Activated naive CD4-positive, alpha-beta T cell treated with anti-CD3 and anti-CD28 coated beads, Interleukin-2, amount 50 U/mL, for 16 hours (primary cell): ENCODE data around the gene LILRB1.
"Not testable (repeated sequence)": the region's sequence is repeated elsewhere in the genome, so short reads cannot be mapped to it uniquely, and the experiment has no call there.

Source experiments
- DNase-seq: peaks from one replicate; pipeline ENCODE4 v3.0.0-alpha.2; 2020

The LILRB1 gene

DNA sequence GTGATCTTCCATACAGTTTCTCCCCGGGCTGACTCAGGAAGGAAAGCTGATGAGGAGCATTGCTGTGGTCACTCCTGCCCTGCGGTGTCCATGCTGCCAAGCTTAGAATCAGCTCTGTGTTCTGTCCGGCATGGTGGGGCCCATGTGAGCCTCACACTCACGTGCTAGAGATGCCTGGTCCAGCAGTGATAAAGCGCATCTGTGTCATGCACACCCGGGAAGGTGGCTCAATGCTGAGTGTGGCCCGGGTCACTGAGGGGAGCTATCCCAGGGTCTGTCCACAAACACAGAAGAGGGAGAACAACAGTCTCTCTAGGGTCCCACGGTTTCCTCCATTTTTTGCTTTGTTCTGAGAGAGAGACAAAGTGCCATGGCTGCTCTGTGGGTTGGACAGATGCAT is 3.5 kb upstream of the LILRB1 start:
- no peak for DNase-seq

DNA sequence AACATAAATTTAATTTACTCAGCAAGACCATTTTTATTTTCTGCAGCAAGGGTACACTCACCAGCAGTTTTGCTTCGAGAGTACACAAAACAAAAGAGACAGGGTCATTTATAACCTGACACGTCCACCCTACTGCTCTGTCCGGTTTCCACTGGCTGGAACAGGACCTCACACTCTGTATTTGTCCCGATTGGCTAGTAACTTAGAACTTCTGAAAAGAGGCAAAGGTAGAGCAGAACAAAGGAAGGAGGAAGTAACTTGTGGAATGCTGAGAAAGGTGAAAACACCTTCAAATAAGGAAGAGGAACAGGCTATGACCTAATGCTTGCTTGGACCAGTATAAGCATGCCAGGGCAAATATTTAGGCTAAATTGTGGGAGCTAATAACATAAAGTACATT is 2.4 kb upstream of the LILRB1 start:
- DNase-seq = not testable (repeated sequence)

DNA sequence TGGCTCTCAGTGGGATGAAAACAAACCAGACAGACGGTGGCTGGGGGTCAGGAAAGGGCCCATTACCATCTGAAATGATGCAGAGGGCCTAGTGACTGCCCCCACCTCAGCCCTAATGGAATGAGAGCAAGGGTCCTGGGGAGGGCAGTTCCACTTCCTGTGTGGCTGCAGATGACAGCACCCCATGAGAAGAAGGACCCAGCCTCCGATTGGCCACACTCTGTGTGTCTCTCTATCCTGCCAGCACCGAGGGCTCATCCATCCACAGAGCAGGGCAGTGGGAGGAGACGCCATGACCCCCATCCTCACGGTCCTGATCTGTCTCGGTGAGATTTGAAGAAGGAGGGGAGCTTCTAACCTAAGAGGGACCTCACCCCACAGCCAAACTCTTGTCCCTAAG is 498 bp downstream of the LILRB1 start:
- DNase-seq = no peak

DNA sequence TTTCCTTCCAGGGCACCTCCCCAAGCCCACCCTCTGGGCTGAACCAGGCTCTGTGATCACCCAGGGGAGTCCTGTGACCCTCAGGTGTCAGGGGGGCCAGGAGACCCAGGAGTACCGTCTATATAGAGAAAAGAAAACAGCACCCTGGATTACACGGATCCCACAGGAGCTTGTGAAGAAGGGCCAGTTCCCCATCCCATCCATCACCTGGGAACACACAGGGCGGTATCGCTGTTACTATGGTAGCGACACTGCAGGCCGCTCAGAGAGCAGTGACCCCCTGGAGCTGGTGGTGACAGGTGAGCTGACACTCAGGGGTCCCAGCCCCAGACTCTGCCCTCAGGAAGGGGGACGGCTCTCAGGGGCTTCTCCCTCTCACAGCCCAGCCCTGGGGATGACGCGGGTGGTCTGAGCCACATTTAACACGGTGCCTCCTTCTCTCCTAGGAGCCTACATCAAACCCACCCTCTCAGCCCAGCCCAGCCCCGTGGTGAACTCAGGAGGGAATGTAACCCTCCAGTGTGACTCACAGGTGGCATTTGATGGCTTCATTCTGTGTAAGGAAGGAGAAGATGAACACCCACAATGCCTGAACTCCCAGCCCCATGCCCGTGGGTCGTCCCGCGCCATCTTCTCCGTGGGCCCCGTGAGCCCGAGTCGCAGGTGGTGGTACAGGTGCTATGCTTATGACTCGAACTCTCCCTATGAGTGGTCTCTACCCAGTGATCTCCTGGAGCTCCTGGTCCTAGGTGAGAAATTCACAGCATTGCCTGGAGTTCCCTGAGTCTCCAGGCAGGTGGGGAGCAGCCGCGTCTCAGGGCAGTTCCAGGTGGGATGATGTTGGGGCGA is 1.4 kb downstream of the LILRB1 start:
- not testable (repeated sequence) for DNase-seq

DNA sequence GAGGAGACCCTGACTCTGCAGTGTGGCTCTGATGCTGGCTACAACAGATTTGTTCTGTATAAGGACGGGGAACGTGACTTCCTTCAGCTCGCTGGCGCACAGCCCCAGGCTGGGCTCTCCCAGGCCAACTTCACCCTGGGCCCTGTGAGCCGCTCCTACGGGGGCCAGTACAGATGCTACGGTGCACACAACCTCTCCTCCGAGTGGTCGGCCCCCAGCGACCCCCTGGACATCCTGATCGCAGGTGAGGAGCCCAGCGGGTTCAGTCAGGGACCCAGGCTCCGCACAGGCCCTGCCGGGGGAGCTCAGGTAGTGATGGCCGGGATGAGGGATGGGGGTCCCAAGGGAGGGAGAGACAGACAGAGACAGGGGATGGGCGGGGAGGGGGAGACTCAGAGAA is 2.2 kb downstream of the LILRB1 start:
- not testable (repeated sequence) for DNase-seq

DNA sequence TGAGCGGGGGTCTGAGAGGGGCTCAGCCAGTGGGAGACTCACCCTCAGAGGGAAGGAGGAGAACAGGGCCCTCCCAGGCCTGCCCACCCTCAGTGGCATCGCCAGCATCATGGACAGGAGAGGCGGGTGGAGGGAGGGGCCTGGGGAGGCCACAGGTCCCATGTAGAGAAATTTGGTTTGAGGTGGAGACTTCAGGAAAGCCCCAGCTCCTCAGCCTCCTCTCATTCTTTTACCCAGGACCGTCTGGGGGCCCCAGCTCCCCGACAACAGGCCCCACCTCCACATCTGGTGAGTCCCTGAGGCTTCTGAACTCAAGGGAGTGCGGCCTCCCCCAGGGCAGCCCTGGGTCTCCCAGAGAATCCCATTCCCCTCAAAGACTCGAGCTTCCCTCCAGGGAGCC is 3.1 kb downstream of the LILRB1 start:
- DNase-seq = no peak

DNA sequence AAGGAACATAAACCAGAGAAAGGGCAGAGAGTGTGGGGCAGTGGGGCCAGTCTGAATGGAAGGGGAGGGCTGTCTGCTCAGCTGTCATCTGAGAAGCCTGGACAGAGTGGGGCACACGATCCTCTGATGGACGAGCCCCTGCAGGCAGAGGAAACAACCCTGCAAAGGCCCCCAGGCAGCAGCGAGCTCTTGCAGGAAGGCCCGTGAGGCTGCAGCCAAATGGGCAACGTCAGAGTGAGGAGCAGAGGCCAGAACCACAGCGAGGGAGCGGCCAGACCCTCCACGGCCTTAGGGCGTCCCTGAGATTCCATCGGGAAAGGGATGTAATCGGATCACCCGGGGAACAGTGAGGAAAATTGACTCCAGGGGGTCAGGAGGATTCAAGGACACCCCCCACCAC is 5.8 kb downstream of the LILRB1 start:
- DNase-seq = not testable (repeated sequence)

DNA sequence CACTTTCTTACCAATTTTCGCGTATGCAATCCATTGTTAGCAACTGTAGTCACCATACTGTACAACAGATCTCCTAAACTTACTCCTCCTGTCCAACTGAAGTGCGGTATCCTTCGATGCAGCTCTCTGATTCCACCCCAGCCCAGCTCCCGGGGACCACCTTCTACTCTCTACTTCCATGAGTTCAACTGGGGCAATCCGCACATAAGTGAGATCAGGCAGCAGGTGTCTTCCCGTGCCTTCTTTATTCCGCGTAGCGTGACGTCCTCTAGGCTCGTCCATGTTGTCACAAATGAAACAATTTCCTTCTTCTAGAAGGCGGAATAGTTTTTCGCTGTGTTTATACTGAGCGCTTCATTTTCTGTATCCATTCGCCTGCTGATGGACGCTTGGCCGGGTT is 8.4 kb downstream of the LILRB1 start:
- no peak for DNase-seq

DNA sequence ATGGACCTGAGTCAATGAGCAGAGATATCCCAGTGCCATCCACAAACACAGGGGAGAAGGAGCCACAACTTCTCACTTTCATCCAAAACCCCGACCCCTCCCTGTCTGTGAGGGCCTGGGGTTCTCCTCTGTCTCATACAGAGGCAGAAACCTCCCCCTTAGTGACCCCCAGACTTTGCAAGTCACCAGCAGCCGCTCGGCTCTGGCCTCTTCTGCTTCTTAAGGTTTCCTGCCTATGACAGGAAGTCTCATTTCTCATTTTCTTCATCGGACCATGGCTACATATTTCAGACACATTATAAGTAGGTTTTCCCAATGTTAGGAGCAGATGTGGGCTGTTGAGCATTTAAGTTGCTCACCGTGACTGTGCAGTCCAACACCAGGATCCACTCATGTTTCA is 12.7 kb downstream of the LILRB1 start:
- not testable (repeated sequence) for DNase-seq

DNA sequence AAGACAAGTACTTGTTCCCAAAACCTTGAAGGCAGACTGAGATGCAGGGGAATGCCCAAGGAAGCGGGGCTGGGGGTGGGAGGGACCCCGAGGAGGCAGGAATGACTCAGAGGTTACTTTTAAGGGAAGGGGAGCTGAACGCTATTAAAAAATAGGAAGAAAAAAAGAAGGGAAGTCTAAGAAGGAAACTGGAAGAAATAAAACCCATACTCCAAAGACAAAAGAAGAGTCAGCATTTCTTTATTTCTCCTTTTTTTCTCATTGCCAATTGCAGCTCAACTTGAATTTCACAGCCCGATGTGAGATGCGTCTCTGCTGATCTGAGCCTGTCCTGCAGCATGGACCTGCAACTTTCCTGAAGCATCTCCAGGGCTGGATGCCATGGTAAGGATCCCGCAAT is 13.3 kb downstream of the LILRB1 start:
- DNase-seq = not testable (repeated sequence)

DNA sequence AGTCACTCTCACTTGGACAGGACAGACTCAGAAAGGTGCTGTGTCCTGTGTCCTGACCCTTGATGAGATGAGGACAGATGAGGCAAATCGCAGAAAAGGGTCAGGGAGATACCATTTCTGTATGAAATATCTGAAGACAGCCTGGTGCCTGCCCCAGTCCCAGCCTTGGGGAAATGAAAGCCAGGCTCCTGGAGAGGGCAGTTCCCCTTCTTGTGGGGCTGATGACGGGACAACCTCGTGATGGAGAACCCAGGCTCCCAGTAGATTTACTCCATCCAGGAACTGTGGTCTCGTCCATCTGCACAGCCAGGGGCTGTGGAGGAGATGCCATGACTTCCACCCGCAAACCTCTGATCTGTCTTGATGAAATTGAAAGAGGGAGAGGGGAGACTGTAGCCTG is 13.8 kb downstream of the LILRB1 start:
- no peak for DNase-seq

DNA sequence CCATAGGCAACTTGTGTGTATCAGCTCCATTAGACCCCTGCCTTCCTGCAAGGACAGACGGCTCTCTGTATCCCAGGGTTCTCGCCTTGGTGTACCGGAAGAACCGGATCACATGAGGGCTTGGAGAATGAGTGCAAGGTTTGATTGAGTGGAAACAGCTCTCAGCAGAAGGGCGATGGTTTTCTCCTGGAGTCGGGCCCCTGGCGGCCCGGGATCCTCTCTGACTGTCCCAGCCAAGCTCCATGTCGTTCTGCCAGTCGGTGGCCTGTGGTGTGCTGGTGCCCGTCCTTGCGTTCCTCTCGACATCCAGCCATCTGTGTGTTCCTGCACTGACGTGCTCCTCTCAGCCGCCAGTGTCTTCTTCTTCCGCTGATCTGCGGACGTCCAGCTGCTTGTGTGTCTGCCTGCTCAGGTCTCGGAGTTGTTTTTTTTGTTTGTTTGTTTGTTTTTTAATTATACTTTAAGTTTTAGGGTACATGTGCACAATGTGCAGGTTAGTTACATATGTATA is 16.1 kb downstream of the LILRB1 start:
- no peak for DNase-seq

DNA sequence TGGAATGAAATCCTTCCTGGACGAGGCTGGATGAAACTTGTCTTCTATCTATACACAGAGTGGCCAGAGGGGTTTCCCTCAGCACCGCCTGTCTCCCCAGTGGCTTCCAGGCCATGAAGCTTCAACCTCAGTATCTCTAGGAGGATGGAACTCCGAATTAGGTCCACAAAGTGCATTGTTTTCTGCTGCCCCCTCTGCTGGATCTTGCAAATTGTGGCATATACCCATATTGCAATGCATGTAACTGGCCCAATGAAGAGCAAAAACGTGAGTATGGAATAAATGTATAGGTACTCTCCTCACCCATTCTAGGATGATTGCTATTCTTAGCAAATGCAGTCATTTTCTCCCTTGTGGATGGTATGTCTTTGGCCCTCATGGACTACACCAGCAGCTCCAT is 17.8 kb downstream of the LILRB1 start:
- DNase-seq = no peak

DNA sequence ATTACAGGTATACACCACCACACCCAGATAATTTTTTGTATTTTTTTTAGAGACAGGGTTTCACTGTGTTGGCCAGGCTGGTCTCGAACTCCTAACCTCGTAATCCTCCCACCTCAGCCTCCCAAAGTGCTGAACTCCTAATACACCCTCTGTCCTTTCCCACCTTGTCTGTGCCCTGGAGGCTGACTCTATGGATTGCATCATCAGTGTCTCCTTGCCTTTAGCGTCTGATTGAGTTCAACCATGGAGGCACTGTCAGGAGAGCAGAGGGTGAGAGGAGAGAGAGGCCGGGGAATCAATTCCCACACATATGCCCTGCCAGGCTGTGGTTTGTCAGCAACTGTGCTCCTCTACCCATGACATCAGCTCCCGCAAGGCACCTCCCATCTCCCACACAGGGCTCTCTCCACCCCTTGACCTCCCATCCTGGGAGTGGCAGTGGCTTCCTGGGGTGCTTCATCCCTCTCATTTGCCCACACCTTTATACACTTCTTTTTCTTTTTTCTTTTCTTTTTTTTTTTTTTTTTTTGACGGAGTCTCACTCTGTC is 19.9 kb downstream of the LILRB1 start:
- no peak for DNase-seq

DNA sequence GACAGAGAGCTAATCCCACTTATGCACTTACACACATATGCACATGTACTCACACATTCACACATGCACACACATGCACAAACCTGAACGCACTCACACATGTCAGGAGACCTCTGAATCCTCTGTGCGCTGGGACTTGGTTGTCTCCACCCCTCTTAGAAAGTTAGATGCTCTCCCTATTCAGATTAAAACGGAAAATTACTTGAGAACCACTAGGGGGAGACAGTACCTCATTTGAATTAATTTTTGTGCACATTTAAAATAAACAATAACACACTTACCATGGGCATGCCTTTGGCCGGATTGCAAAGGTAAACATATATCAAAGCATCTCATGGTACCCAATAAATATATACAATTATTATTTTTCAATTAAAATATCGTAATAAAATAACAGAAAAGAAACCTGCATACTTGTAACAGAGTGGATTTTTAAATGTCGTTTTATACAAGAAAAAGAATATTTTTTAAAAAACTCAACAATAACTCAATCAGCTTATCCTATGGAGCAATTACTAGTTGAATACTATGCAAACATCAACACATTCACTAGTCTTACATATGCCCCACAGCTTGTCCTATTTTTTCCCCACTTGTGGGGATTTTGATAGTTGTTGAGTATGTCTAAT is 23.0 kb downstream of the LILRB1 start:
- DNase-seq = no peak

DNA sequence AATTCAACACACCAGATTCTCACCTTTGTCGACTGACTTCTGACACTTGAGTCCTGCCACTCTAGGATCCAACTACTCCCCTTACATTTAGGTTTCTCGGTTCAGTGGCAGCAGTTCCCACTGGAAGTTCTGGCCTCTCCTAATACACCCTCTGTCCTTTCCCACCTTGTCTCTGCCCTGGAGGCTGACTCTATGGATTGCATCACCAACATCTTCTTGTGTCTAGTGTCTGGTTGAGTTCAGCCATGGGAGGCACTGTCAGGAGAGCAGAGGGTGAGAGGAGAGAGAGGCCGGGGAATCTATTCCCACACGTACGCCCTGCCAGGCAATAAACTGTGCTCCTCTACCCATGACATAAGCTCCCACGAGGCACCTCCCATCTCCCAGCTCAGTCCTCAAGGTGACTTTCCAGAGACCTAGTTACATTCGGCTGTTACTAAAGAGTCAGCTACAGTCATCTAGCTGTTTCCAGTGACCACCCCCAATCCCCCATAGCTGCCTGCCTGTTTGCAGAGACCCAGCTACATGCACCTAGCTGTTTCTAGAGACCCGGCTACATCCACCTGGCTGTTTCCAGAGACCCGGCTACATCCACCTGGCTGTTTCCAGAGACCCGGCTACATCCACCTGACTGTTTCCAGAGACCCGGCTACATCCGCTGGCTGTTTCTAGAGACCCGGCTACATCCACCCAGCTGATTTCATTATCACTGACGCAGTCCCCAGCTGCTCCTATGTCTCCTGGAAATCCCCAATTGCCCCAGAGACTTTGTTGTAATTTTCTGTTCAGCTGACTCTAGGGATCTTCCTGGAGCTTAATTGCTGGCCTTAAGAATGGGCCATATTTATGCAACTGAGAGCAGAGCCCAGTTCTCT is 24.4 kb downstream of the LILRB1 start:
- DNase-seq = no peak

DNA sequence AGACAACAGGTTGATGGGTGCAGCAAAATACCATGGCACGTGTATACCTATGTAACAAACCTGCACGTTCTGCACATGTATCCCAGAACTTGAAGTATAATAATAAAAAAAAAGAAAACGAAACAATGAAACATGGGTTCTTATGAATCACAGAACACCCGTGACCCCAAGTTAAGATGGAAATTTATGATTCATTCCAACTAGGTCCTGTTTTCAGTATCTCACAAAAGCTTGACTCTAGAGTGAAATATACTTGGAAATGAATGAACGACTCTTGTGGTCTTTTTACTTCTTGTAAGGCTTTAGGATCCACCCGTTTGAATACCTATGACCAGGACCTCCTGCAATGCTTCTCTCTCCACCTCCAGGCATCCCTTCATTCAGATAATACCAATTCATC is 29.0 kb downstream of the LILRB1 start:
- DNase-seq = no peak

DNA sequence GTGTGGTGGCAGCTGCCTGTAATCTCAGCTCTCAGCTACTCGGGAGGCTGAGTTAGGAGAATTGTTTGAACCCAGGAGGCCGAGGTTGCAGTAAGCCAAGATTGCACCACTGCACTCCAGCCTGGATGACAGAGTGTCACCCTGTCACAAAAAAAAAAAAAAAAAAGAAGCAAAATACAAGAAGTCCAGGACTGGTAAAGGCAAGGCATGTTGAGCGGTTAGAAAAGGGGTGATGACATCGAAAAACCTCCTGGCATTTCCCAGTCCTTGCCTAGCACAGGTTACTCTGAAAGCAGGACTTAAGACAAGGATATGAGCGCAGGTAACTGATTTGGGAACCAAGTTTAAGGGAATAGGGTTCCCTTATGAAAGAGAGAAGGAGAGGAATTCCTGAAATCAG is 30.0 kb downstream of the LILRB1 start:
- DNase-seq = no peak

DNA sequence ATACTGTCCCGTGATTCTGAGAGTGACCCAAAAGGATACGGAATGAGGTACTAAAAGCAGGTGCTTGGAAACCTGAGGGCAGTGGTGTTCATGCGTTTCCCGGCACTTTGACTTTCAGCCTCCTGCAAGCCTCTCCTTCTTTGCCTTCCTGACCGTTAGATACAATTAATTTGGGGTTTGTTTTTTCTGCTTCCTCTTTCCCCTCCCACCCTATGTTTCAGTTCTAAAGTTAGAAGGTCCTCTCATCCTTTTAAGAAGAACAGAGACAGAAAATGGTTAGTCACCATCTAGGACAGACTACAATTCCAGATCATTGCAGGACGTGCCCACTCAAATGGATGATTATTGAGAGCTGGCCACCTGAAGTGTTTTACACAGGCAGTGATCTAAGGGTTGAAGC is 30.7 kb downstream of the LILRB1 start:
- DNase-seq = no peak

DNA sequence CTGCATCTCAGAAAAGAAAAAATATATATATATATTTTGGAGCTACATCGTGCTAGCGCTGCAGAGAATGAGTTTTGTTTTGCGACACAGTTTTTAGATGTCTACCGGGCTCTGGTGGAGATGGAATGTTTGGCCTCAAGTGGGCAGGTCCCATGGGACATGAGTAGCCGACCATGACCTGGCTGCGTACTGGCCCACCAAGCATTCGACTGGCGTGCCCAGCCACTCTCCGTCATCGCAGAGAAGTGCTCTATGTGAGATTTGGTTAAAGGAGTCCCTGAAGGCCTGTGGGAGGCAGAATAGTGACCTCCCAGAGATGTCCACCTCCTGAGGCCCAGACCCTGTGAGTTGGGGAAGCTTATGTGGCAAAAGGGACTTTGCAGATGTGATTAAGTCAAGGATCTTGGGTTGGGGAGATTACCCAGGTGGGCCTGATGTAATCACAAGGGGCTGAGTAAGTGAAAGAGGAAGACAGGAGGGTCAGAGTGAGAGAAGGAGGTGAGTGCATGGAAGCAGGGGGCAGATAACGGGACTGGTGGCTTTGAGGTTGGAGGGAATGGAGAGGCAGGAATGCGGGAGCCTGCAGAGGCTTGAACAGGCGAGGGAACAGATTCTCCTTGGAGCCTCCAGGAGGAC is 31.7 kb downstream of the LILRB1 start:
- DNase-seq = no peak

DNA sequence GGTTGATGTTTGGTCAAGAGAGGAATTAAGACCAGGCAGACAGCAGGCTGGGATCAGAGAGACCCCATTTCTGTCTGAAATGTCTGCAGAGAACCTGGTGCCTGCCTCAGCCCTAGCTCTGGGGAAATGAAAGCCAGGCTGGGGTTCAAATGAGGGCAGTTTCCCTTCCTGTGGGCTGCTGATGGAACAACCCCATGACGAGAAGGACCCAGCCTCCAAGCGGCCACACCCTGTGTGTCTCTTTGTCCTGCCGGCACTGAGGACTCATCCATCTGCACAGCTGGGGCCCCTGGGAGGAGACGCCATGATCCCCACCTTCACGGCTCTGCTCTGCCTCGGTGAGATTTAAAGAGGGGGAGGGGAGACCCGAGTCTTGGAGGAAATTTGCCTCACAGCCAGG is 32.4 kb downstream of the LILRB1 start, which contains the start of gene LILRB4:
LILRB4 (plus strand) TSS at position 256 of the 400 bp plus-strand sequence; CDS start at position 305, 49 bp downstream.
- no peak for DNase-seq

DNA sequence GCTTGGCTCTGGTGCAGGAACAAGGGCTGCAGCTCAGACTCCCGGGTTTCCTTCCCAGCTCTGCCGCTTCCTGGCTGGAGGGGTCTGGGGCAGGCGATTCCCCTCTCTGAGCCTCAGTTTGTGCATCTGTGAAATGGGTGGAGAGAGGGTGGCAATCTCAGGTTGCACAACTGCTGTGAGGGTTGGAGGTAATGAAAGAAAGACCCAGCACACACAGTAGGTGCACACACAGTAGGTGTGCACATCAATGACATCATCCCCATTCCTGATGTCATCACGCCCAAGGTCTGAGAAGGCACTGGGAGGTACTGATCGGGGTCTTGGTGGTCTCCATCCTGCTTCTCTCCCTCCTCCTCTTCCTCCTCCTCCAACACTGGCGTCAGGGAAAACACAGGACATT is 35.2 kb downstream of the LILRB1 start:
- no peak for DNase-seq
